ENCODE results near the gene TRPC1. TPM values are rescaled to one million over a fixed set of nuclear protein-coding genes. Genes with fewer than 3 reads are reported as not detected.

Gene TRPC1
- total RNA-seq, 4 donors from 2014 or later: 0.75 to 11.7 (median 4.6) TPM

DNA sequence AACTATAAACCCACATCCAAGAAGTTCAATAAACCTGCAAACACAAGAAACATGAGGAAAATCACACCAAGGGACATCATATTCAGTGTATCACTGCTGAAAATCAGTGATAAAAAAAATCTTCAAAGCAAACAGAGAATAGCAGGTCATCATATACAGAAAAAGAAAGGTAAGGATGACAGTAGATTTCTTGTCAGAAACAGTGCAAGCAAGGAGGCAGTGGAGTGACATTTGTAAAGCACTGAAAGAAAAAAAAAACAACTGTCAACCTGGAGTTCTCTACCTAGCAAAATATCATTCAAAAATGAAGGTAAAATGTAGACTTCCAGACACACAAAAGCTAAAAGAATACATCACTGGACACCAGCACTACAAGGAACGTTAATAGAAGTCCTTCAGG lies 71.5 kb downstream of the TRPC1 start:
- Histone ChIP-seq H3K9me3 (no peaks in the 10 kb centered on the region), H3K27me3 (no peaks in the 10 kb centered on the region), H3K27ac (no peak overlapping the region), H3K36me3 (no peaks in the 10 kb centered on the region), H3K4me1 (no peaks in the 10 kb centered on the region), H3K4me3 (no peak overlapping the region)
- DNase-seq: no peak
- in situ Hi-C loops (cut with MboI; ENCODE audit: low pct_ligation_motif_present in 1 of 4, low pct_unique_long_range_greater_than_20kb in 1 of 4, low sequenced_read_pairs in 3 of 4) (no loop called here), intact Hi-C loops (cut with DNase I; ENCODE audit: low total_unique reads) (no loop called here)
- TF ChIP-seq POLR2A (IDR thresholded peaks at IDR 0.05) (no peak), EP300 (IDR thresholded peaks at IDR 0.05; ENCODE audit: low read depth) (no peak), POLR2AphosphoS5 (IDR thresholded peaks at IDR 0.05) (no peak)
- TF ChIP-seq, protein P1, sequence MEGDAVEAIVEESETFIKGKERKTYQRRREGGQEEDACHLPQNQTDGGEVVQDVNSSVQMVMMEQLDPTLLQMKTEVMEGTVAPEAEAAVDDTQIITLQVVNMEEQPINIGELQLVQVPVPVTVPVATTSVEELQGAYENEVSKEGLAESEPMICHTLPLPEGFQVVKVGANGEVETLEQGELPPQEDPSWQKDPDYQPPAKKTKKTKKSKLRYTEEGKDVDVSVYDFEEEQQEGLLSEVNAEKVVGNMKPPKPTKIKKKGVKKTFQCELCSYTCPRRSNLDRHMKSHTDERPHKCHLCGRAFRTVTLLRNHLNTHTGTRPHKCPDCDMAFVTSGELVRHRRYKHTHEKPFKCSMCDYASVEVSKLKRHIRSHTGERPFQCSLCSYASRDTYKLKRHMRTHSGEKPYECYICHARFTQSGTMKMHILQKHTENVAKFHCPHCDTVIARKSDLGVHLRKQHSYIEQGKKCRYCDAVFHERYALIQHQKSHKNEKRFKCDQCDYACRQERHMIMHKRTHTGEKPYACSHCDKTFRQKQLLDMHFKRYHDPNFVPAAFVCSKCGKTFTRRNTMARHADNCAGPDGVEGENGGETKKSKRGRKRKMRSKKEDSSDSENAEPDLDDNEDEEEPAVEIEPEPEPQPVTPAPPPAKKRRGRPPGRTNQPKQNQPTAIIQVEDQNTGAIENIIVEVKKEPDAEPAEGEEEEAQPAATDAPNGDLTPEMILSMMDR (IDR thresholded peaks at IDR 0.05): no peak
- WGBS, 2 donors (ENCODE audit: low coverage in 1 of 2): 81 to 92% methylated on average over 1 of the region's 1 CpG

- 50 to 70% methylated on average over 2 of the region's 2 CpGs for WGBS, 2 donors (ENCODE audit: low coverage in 1 of 2)
- no peaks in the 10 kb centered on the region for H3K27me3 ChIP-seq
- in situ Hi-C loops (cut with MboI; ENCODE audit: low pct_ligation_motif_present in 1 of 4, low pct_unique_long_range_greater_than_20kb in 1 of 4, low sequenced_read_pairs in 3 of 4): no loop called here
- H3K36me3 ChIP-seq: no peaks in the 10 kb centered on the region
- no peak for TF ChIP-seq POLR2A (IDR thresholded peaks at IDR 0.05)
- TF ChIP-seq, protein P1 (IDR thresholded peaks at IDR 0.05): no peak
- TF ChIP-seq POLR2AphosphoS5 (IDR thresholded peaks at IDR 0.05): no peak
- TF ChIP-seq EP300 (IDR thresholded peaks at IDR 0.05; ENCODE audit: low read depth): no peak
- intact Hi-C loops (cut with DNase I; ENCODE audit: low total_unique reads): no loop called here
- no peaks in the 10 kb centered on the region for H3K9me3 ChIP-seq
- no peaks in the 10 kb centered on the region for H3K4me1 ChIP-seq
- no peak overlapping the region for H3K27ac ChIP-seq
- DNase-seq: no peak
- H3K4me3 ChIP-seq: no peak overlapping the region
Measured at GRCh38 chr3:142796823-142797222, 73.0 kb downstream of the TRPC1 start.

- no peak for DNase-seq
- Histone ChIP-seq H3K9me3 (no peaks in the 10 kb centered on the region), H3K36me3 (no peaks in the 10 kb centered on the region), H3K4me1 (no peaks in the 10 kb centered on the region), H3K27ac (no peak overlapping the region), H3K27me3 (no peaks in the 10 kb centered on the region), H3K4me3 (no peak overlapping the region)
- WGBS, 2 donors (ENCODE audit: low coverage in 1 of 2): 86% methylated on average over 2 of the region's 2 CpGs
- no peak for TF ChIP-seq EP300 (IDR thresholded peaks at IDR 0.05; ENCODE audit: low read depth)
- intact Hi-C loops (cut with DNase I; ENCODE audit: low total_unique reads): no loop called here
- in situ Hi-C loops (cut with MboI; ENCODE audit: low pct_ligation_motif_present in 1 of 4, low pct_unique_long_range_greater_than_20kb in 1 of 4, low sequenced_read_pairs in 3 of 4): no loop called here
Measured at GRCh38 chr3:142801746-142802145, 77.9 kb downstream of the TRPC1 start.

- H3K4me1 ChIP-seq: no peaks in the 10 kb centered on the region
- DNase-seq: no peak
- H3K36me3 ChIP-seq: no peaks in the 10 kb centered on the region
- WGBS, 2 donors (ENCODE audit: low coverage in 1 of 2): 31 to 38% methylated on average over 1 of the region's 1 CpG
- no peak overlapping the region for H3K27ac ChIP-seq
- no peaks in the 10 kb centered on the region for H3K9me3 ChIP-seq
- intact Hi-C loops (cut with DNase I; ENCODE audit: low total_unique reads) (no loop called here), in situ Hi-C loops (cut with MboI; ENCODE audit: low pct_ligation_motif_present in 1 of 4, low pct_unique_long_range_greater_than_20kb in 1 of 4, low sequenced_read_pairs in 3 of 4) (no loop called here)
- no peaks in the 10 kb centered on the region for H3K27me3 ChIP-seq
- TF ChIP-seq POLR2A (IDR thresholded peaks at IDR 0.05): no peak
- TF ChIP-seq, protein P1 (IDR thresholded peaks at IDR 0.05): no peak
- no peak for TF ChIP-seq POLR2AphosphoS5 (IDR thresholded peaks at IDR 0.05)
- no peak for TF ChIP-seq EP300 (IDR thresholded peaks at IDR 0.05; ENCODE audit: low read depth)
- H3K4me3 ChIP-seq: no peak overlapping the region
Measured at GRCh38 chr3:142802891-142803290, 79.1 kb downstream of the TRPC1 start.
